GM19099 (cell line): ENCODE measurements around the gene NSMCE3.

Source experiments
- POLR2A ChIP-seq: IDR thresholded peaks from 3 replicates; pipeline ENCODE4 v1.6.1; 2011; ENCODE audit warnings: low read depth; ENCODE audit not compliant: insufficient read length; ENCODE audit errors: extremely low read depth

The NSMCE3 gene

GRCh38 chr15:29241207-29241606 is 28.4 kb downstream of the NSMCE3 start:
- no peak for TF ChIP-seq POLR2A

GRCh38 chr15:29239395-29239794 is 30.2 kb downstream of the NSMCE3 start:
- no peak for TF ChIP-seq POLR2A

GRCh38 chr15:29233566-29233965 is 36.1 kb downstream of the NSMCE3 start:
- TF ChIP-seq POLR2A: no peak

GRCh38 chr15:29226436-29227208 is 43.0 kb downstream of the NSMCE3 start:
- no peak for TF ChIP-seq POLR2A

GRCh38 chr15:29225534-29226234 is 43.9 kb downstream of the NSMCE3 start:
- no peak for TF ChIP-seq POLR2A

- no peak for TF ChIP-seq POLR2A
Observed at GRCh38 chr15:29223640-29224039, 46.0 kb downstream of the NSMCE3 start.

- no peak for TF ChIP-seq POLR2A
Observed at GRCh38 chr15:29222129-29222853, 47.3 kb downstream of the NSMCE3 start.

GRCh38 chr15:29220852-29221251 is 48.8 kb downstream of the NSMCE3 start:
- TF ChIP-seq POLR2A: no peak

- TF ChIP-seq POLR2A: no peak
Observed at GRCh38 chr15:29216955-29217354, 52.7 kb downstream of the NSMCE3 start.
